ENCODE results near the gene HSD17B13.

Gene HSD17B13

GRCh38 chr4:87365348-87365747 lies 42.7 kb upstream of the HSD17B13 start:
- no peaks in the 10 kb centered on the region for H3K9me3 ChIP-seq (ENCODE audit: control insufficient read depth, insufficient read depth, low read length)
- TF ChIP-seq EZH2phosphoT487 (IDR thresholded peaks at IDR 0.05; ENCODE audit: borderline replicate concordance, low read length) (no peak), CTCF (IDR thresholded peaks at IDR 0.05; ENCODE audit: low read depth, low read length, poor library complexity, severe bottlenecking) (no peak)
- no peak overlapping the region for H3K4me3 ChIP-seq (ENCODE audit: low read length)
- H3F3A ChIP-seq (ENCODE audit: control insufficient read depth, insufficient read depth) = no peaks in the 10 kb centered on the region
- no peaks in the 10 kb centered on the region for H3K9me2 ChIP-seq (replicated peaks; ENCODE audit: control insufficient read depth, low read length)
- no peak overlapping the region for H3K4me2 ChIP-seq (ENCODE audit: low read length)
- H3K27me3 ChIP-seq (ENCODE audit: control insufficient read depth, low read length) = no peaks in the 10 kb centered on the region
- no peaks in the 10 kb centered on the region for H3K4me1 ChIP-seq (ENCODE audit: control insufficient read depth, low read length)
- H3K79me2 ChIP-seq (ENCODE audit: control insufficient read depth, low read length) = no peaks in the 10 kb centered on the region
- no peaks in the 10 kb centered on the region for H3K36me3 ChIP-seq (ENCODE audit: control insufficient read depth, low read length)
- no peaks in the 10 kb centered on the region for H4K20me1 ChIP-seq (ENCODE audit: control insufficient read depth, insufficient read depth, low read depth, low read length)
- no peak overlapping the region for H3K27ac ChIP-seq (ENCODE audit: low read depth, low read length)

- Histone ChIP-seq H3K4me1 (ENCODE audit: control insufficient read depth, low read length) (no peaks in the 10 kb centered on the region), H3K79me2 (ENCODE audit: control insufficient read depth, low read length) (no peaks in the 10 kb centered on the region), H3K27me3 (ENCODE audit: control insufficient read depth, low read length) (no peaks in the 10 kb centered on the region), H3K9me3 (ENCODE audit: control insufficient read depth, insufficient read depth, low read length) (no peaks in the 10 kb centered on the region), H4K20me1 (ENCODE audit: control insufficient read depth, insufficient read depth, low read depth, low read length) (no peaks in the 10 kb centered on the region), H3K4me2 (ENCODE audit: low read length) (no peak overlapping the region), H3K36me3 (ENCODE audit: control insufficient read depth, low read length) (no peaks in the 10 kb centered on the region), H3K27ac (ENCODE audit: low read depth, low read length) (no peak overlapping the region), H3F3A (ENCODE audit: control insufficient read depth, insufficient read depth) (no peaks in the 10 kb centered on the region), H3K4me3 (ENCODE audit: low read length) (no peak overlapping the region), H3K9me2 (replicated peaks; ENCODE audit: control insufficient read depth, low read length) (no peaks in the 10 kb centered on the region)
- no peak for TF ChIP-seq CTCF (IDR thresholded peaks at IDR 0.05; ENCODE audit: low read depth, low read length, poor library complexity, severe bottlenecking)
- TF ChIP-seq EZH2phosphoT487 (IDR thresholded peaks at IDR 0.05; ENCODE audit: borderline replicate concordance, low read length) = no peak
Measured at GRCh38 chr4:87363552-87363951, 40.9 kb upstream of the HSD17B13 start.

GRCh38 chr4:87360338-87360935 lies 37.8 kb upstream of the HSD17B13 start:
- Histone ChIP-seq H3K27ac (ENCODE audit: low read depth, low read length) (no peak overlapping the region), H3K4me2 (ENCODE audit: low read length) (no peak overlapping the region), H3K79me2 (ENCODE audit: control insufficient read depth, low read length) (no peaks in the 10 kb centered on the region), H3K36me3 (ENCODE audit: control insufficient read depth, low read length) (no peaks in the 10 kb centered on the region), H3K4me1 (ENCODE audit: control insufficient read depth, low read length) (no peaks in the 10 kb centered on the region), H3K4me3 (ENCODE audit: low read length) (no peak overlapping the region), H3K9me3 (ENCODE audit: control insufficient read depth, insufficient read depth, low read length) (no peaks in the 10 kb centered on the region), H3K27me3 (ENCODE audit: control insufficient read depth, low read length) (no peaks in the 10 kb centered on the region), H4K20me1 (ENCODE audit: control insufficient read depth, insufficient read depth, low read depth, low read length) (no peaks in the 10 kb centered on the region), H3K9me2 (replicated peaks; ENCODE audit: control insufficient read depth, low read length) (no peaks in the 10 kb centered on the region), H3F3A (ENCODE audit: control insufficient read depth, insufficient read depth) (no peaks in the 10 kb centered on the region)
- TF ChIP-seq CTCF (IDR thresholded peaks at IDR 0.05; ENCODE audit: low read depth, low read length, poor library complexity, severe bottlenecking) (no peak), EZH2phosphoT487 (IDR thresholded peaks at IDR 0.05; ENCODE audit: borderline replicate concordance, low read length) (no peak)

Measured in DOHH2 (cell line).